K562 (cell line): ENCODE results near the gene HIPK2. TPM values are rescaled to one million over a fixed set of nuclear protein-coding genes. Genes with fewer than 3 reads are reported as not detected.

Source experiments
- CBX3 ChIP-seq, 2 experiments: IDR thresholded peaks; 1 replicate in 1 of 2; 2 replicates in 1 of 2; pipeline ENCODE4 v1.6.1; 2012; ENCODE audit warnings: inconsistent platforms in 2 of 2, low read length in 2 of 2, borderline replicate concordance in 1 of 2, control low read depth in 1 of 2
- JUND ChIP-seq, 2 experiments: IDR thresholded peaks; 2 replicates in 1 of 2; 3 replicates in 1 of 2; pipeline ENCODE4 v1.6.1; 2011; ENCODE audit warnings: borderline replicate concordance in 2 of 2, low read depth in 2 of 2, low read length in 2 of 2, improper control_type of control experiment in 1 of 2, missing biosample characterization in 1 of 2, missing genetic modification characterization in 1 of 2, missing genetic modification reagents in 1 of 2
- RCOR1 ChIP-seq, 2 experiments: IDR thresholded peaks; 2 replicates each; pipeline ENCODE4 v1.6.1; 2012; ENCODE audit warnings: low read depth in 2 of 2, low read length in 2 of 2, borderline replicate concordance in 1 of 2, improper control_type of control experiment in 1 of 2
- TAF15 ChIP-seq: fragments of 200-400 bp; formaldehyde crosslinking; IDR thresholded peaks from 2 replicates; pipeline ENCODE4 v1.6.1; 2017; ENCODE audit warnings: mild to moderate bottlenecking, low read depth, low read length, moderate library complexity
- TRIM24 ChIP-seq, 2 experiments: fragments of 450-650 bp; IDR thresholded peaks; 2 replicates each; pipeline ENCODE4 v1.6.1; 2016
- polyA plus RNA-seq, 8 experiments: library from polyadenylated mRNA; depleted of rRNA in 4 of 8; stranded (reverse) in 5 of 8; unstranded in 3 of 8; fragments of >200 nt; fragmentation: Nextera tagmentation in 2 of 8; fragmentation: Illumina TruSeq in 1 of 8; extraction: Ambion mirVana in 2 of 8; extraction: Trizol in 1 of 8; gene quantifications; 2 replicates each; pipeline versions ENCODE4 v1.2.1 to v1.2.3, GENCODE V29; 2011 to 2014; ENCODE audit warnings: inconsistent platforms in 1 of 8, missing spikeins in 1 of 8
- total RNA-seq, 7 experiments: library from RNA; depleted of rRNA in 6 of 7; stranded (reverse); fragments of >200 nt in 6 of 7; fragmentation: Illumina TruSeq in 2 of 7; extraction: Trizol in 2 of 7; gene quantifications; 2 replicates each; pipeline versions ENCODE4 v1.2.1 to v1.2.3, GENCODE V29; 2011 to 2021; ENCODE audit warnings: low replicate concordance in 1 of 7
- TF ChIP-seq, protein P1 (sequence below): sonication (generic); formaldehyde crosslinking; IDR thresholded peaks from 2 replicates; pipeline ENCODE4 v1.8.0; 2023; ENCODE audit warnings: missing genetic modification reagents, mild to moderate bottlenecking, borderline replicate concordance

HIPK2 gene
- total and polyA plus RNA-seq, 9 of the 15 experiments (the other 6 are each of a cell fraction or from before 2014, with no cell fraction given): 0.69 to 19.8 (median 5.1) TPM

DNA sequence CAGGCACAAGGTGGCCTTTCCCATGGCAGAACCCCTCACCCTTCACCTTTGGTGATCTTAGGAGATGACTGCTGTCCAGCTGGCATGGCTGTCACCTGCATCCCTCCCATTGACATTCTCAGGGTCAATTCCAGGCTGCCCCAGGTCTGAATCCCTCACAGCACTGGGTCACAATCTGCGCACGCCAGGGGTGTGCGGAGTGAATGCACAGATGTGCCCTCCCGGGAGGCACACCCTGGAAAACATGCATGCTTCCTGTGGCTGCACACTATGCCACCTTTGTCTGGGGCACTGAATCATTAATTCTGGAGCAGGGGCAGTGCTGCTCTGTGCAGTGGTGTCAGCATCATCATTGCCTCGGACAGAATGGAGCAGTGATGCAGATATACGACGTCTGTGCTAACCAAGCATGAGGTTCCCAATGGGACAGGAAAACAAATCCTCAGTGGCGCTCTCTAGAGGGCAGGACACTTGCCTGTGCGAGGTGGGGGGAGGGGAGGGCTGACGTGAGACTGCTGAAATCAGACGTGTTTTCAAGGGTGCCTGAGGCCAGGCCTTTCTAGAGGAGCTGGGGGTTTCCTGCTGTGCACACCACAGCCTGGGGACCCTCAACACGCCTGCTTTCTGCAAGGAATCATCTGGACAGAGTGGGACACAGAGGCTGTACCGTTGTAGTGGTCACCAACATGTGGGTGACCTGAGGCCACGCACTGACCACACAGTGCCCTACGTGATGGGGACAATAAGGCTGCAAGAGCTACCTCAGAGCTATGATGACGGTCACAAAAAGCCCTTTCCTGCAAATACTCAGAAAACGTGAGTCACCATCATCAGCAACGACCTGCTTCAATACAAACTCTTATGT is 77.9 kb downstream of the HIPK2 start (continued):
- peak in 1 of 2 experiments; percentile 29; a peak in 1 of 3 replicates for TF ChIP-seq CBX3 (IDR thresholded peaks at IDR 0.05; ENCODE audit: borderline replicate concordance in 1 of 2, low read length in 2 of 2)
- TF ChIP-seq RCOR1 (IDR thresholded peaks at IDR 0.05; ENCODE audit: borderline replicate concordance in 1 of 2, low read depth in 2 of 2, low read length in 2 of 2): 0 out of 4 replicates have a peak, but pooled peaks of 1 of the 2 experiments have one; percentile 31
- TF ChIP-seq, protein P1, sequence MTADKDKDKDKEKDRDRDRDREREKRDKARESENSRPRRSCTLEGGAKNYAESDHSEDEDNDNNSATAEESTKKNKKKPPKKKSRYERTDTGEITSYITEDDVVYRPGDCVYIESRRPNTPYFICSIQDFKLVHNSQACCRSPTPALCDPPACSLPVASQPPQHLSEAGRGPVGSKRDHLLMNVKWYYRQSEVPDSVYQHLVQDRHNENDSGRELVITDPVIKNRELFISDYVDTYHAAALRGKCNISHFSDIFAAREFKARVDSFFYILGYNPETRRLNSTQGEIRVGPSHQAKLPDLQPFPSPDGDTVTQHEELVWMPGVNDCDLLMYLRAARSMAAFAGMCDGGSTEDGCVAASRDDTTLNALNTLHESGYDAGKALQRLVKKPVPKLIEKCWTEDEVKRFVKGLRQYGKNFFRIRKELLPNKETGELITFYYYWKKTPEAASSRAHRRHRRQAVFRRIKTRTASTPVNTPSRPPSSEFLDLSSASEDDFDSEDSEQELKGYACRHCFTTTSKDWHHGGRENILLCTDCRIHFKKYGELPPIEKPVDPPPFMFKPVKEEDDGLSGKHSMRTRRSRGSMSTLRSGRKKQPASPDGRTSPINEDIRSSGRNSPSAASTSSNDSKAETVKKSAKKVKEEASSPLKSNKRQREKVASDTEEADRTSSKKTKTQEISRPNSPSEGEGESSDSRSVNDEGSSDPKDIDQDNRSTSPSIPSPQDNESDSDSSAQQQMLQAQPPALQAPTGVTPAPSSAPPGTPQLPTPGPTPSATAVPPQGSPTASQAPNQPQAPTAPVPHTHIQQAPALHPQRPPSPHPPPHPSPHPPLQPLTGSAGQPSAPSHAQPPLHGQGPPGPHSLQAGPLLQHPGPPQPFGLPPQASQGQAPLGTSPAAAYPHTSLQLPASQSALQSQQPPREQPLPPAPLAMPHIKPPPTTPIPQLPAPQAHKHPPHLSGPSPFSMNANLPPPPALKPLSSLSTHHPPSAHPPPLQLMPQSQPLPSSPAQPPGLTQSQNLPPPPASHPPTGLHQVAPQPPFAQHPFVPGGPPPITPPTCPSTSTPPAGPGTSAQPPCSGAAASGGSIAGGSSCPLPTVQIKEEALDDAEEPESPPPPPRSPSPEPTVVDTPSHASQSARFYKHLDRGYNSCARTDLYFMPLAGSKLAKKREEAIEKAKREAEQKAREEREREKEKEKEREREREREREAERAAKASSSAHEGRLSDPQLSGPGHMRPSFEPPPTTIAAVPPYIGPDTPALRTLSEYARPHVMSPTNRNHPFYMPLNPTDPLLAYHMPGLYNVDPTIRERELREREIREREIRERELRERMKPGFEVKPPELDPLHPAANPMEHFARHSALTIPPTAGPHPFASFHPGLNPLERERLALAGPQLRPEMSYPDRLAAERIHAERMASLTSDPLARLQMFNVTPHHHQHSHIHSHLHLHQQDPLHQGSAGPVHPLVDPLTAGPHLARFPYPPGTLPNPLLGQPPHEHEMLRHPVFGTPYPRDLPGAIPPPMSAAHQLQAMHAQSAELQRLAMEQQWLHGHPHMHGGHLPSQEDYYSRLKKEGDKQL (CRISPR knock-in tag): no peak
- no peak for TF ChIP-seq TAF15
- TF ChIP-seq JUND (IDR thresholded peaks at IDR 0.05; ENCODE audit: borderline replicate concordance, low read depth, low read length): peak; percentile 26; the same call in 1 of the 2 replicates
- TF ChIP-seq JUND (tag; IDR thresholded peaks at IDR 0.05; ENCODE audit: borderline replicate concordance, low read depth, low read length): peak; percentile 3; the same call in 2 of the 3 replicates
- TF ChIP-seq TRIM24 (IDR thresholded peaks at IDR 0.05): peak; percentile 18 to 47; a peak in 1 of 4 replicates
